ENCODE data around the gene HDHD5. TPM values are rescaled to one million over a fixed set of nuclear protein-coding genes. Genes with fewer than 3 reads are reported as not detected.
A peak's percentile ranks its signal among the peaks of the same experiment; 100 is the strongest.

Gene HDHD5
- total and polyA plus RNA-seq, 4 donors, result 16.7 to 49.2 (median 27.8) TPM

- peak; percentile 43 for ATAC-seq (ENCODE audit: insufficient read depth, low FRiP score)
- WGBS, 2 donors, result 8 to 23% methylated on average over 32 to 35 of the region's 35 CpGs
- Histone ChIP-seq H3K9me3 (ENCODE audit: control insufficient read depth in 4 of 4, insufficient read depth in 3 of 4, low read length in 3 of 4) (no peaks in the 10 kb centered on the region), H3K4me1 (ENCODE audit: control insufficient read depth in 5 of 5, insufficient read depth in 5 of 5, low read length in 5 of 5) (peaks cover 0 to 13% (median 7%) of the 10 kb centered on the region in 5 donors), H3K36me3 (ENCODE audit: control insufficient read depth in 4 of 4, insufficient read depth in 4 of 4, low read length in 4 of 4) (no peaks in the 10 kb centered on the region), H3K27me3 (ENCODE audit: control insufficient read depth in 3 of 3, insufficient read depth in 3 of 3, low read length in 2 of 3) (no peaks in the 10 kb centered on the region), H3K27ac (ENCODE audit: low read depth in 1 of 2, low read length in 1 of 2) (peak overlapping the region; percentile 96), H3K9ac (ENCODE audit: insufficient read depth in 1 of 2, low read length in 2 of 2) (peak overlapping the region; percentile 76 to 81), H3K4me3 (peak overlapping the region; percentile 86)
- no peak for TF ChIP-seq CTCF (IDR thresholded peaks at IDR 0.05; ENCODE audit: control extremely low read depth, extremely low read depth)
- peak in 1 of 3 donors; percentile 60 for DNase-seq
These were observed 451 bp upstream of the HDHD5 start for GRCh38 chr22:17159504-17159951.

DNA sequence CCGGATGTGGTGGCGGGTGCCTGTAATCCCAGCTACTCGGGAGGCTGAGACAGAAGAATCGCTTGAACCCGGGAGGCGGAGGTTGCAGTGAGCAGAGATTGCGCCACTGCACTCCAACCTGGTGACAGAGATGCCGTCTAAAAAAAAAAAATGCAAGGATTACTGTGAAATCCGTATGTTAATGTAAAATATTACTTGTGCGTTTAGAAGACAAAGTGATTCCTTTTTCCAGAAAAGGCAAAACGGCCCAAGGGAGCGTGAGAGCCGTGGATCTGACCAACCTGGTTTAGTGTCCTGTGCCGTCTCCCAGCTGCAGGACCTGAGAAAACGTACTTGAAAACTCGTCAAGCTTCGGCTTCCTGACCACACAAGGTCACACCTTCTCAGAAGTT is 905 bp downstream of the HDHD5 start:
- H3K4me3 ChIP-seq, result peak overlapping the region; percentile 63
- no peaks in the 10 kb centered on the region for H3K27me3 ChIP-seq (ENCODE audit: control insufficient read depth in 3 of 3, insufficient read depth in 3 of 3, low read length in 2 of 3)
- peak overlapping the region in 1 of 2 donors; percentile 37 for H3K9ac ChIP-seq (ENCODE audit: insufficient read depth in 1 of 2, low read length in 2 of 2)
- peak overlapping the region; percentile 96 for H3K27ac ChIP-seq (ENCODE audit: low read depth in 1 of 2, low read length in 1 of 2)
- no peak for TF ChIP-seq CTCF (IDR thresholded peaks at IDR 0.05; ENCODE audit: control extremely low read depth, extremely low read depth)
- WGBS, 2 donors, result 38 to 47% methylated on average over 17 of the region's 17 CpGs
- DNase-seq (no peak), ATAC-seq (ENCODE audit: insufficient read depth, low FRiP score) (no peak)
- H3K4me1 ChIP-seq (ENCODE audit: control insufficient read depth in 5 of 5, insufficient read depth in 5 of 5, low read length in 5 of 5), result peaks cover 0 to 13% (median 8%) of the 10 kb centered on the region in 5 donors
- no peaks in the 10 kb centered on the region for H3K36me3 ChIP-seq (ENCODE audit: control insufficient read depth in 4 of 4, insufficient read depth in 4 of 4, low read length in 4 of 4)
- no peaks in the 10 kb centered on the region for H3K9me3 ChIP-seq (ENCODE audit: control insufficient read depth in 4 of 4, insufficient read depth in 3 of 4, low read length in 3 of 4)

GRCh38 chr22:17157714-17158113 is 1.4 kb downstream of the HDHD5 start:
- no peak overlapping the region for H3K27ac ChIP-seq (ENCODE audit: low read depth in 1 of 2, low read length in 1 of 2)
- no peaks in the 10 kb centered on the region for H3K9me3 ChIP-seq (ENCODE audit: control insufficient read depth in 4 of 4, insufficient read depth in 3 of 4, low read length in 3 of 4)
- no peak for TF ChIP-seq CTCF (IDR thresholded peaks at IDR 0.05; ENCODE audit: control extremely low read depth, extremely low read depth)
- H3K36me3 ChIP-seq (ENCODE audit: control insufficient read depth in 4 of 4, insufficient read depth in 4 of 4, low read length in 4 of 4), result no peaks in the 10 kb centered on the region
- 88 to 94% methylated on average over 3 of the region's 3 CpGs for WGBS, 2 donors
- peaks cover 0 to 13% (median 10%) of the 10 kb centered on the region in 5 donors for H3K4me1 ChIP-seq (ENCODE audit: control insufficient read depth in 5 of 5, insufficient read depth in 5 of 5, low read length in 5 of 5)
- no peak overlapping the region for H3K9ac ChIP-seq (ENCODE audit: insufficient read depth in 1 of 2, low read length in 2 of 2)
- ATAC-seq (ENCODE audit: insufficient read depth, low FRiP score), result no peak
- H3K4me3 ChIP-seq, result no peak overlapping the region
- no peaks in the 10 kb centered on the region for H3K27me3 ChIP-seq (ENCODE audit: control insufficient read depth in 3 of 3, insufficient read depth in 3 of 3, low read length in 2 of 3)
- no peak for DNase-seq

GRCh38 chr22:17155941-17156340 is 3.1 kb downstream of the HDHD5 start:
- H3K36me3 ChIP-seq (ENCODE audit: control insufficient read depth in 4 of 4, insufficient read depth in 4 of 4, low read length in 4 of 4), result no peaks in the 10 kb centered on the region
- H3K4me3 ChIP-seq, result no peak overlapping the region
- no peak overlapping the region for H3K9ac ChIP-seq (ENCODE audit: insufficient read depth in 1 of 2, low read length in 2 of 2)
- TF ChIP-seq CTCF (IDR thresholded peaks at IDR 0.05; ENCODE audit: control extremely low read depth, extremely low read depth), result no peak
- H3K27ac ChIP-seq (ENCODE audit: low read depth in 1 of 2, low read length in 1 of 2), result no peak overlapping the region
- ATAC-seq (ENCODE audit: insufficient read depth, low FRiP score) (no peak), DNase-seq (no peak)
- H3K4me1 ChIP-seq (ENCODE audit: control insufficient read depth in 5 of 5, insufficient read depth in 5 of 5, low read length in 5 of 5), result peaks cover 0 to 14% (median 12%) of the 10 kb centered on the region in 5 donors
- no peaks in the 10 kb centered on the region for H3K27me3 ChIP-seq (ENCODE audit: control insufficient read depth in 3 of 3, insufficient read depth in 3 of 3, low read length in 2 of 3)
- no peaks in the 10 kb centered on the region for H3K9me3 ChIP-seq (ENCODE audit: control insufficient read depth in 4 of 4, insufficient read depth in 3 of 4, low read length in 3 of 4)
- 60 to 70% methylated on average over 3 of the region's 3 CpGs for WGBS, 2 donors
